Measurements from ENCODE around the gene LEMD2. TPM values are rescaled to one million over a fixed set of nuclear protein-coding genes. Genes with fewer than 3 reads are reported as not detected.
A peak's percentile ranks its signal among the peaks of the same experiment; 100 is the strongest.

Gene LEMD2
- total RNA-seq, 1 experiment from 2014 or later = 62.9 TPM

DNA sequence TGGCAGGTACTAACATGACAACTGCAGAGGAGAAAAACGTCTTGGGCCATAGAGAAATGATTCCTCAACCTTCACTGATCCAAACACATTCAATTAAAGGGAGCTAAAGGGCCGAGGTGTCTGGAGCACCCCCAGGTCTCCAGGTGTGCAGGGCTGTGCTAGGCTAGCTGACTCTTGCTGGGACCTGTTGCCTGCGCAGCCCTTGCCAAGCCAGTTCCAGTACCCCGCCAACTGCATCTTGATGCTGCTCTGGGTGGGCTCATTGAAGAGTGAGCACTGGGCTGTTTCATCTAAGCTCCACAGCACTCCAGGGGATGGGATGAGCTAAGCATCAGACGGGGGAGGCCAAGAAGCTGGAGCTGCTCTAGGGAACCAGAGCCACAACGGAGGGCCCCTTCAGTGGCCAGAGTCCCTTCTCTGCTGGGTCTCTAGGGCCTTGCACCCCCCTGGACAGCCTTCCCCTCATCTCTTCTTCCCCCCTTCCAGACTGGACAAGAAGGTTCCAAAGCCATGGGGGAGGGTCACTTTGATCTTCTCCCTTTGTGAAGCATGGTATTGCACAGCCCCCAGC, 15.9 kb downstream of the LEMD2 start:
- Mint-ChIP-seq H3K4me3 (no peak overlapping the region), H3K4me1 (peaks cover 33% of the 10 kb centered on the region), H3K9me3 (no peaks in the 10 kb centered on the region), H3K27ac (peak overlapping the region; percentile 72; the same call in 1 of the 2 replicates), H3K36me3 (peaks cover 47% of the 10 kb centered on the region), H3K27me3 (ENCODE audit: low read depth) (no peaks in the 10 kb centered on the region)
- ATAC-seq (no peak), DNase-seq (ENCODE audit: low spot score) (no peak)
- TF ChIP-seq ELF4 (CRISPR knock-in tag; IDR thresholded peaks at IDR 0.05; ENCODE audit: low read depth) (no peak), E2F4 (CRISPR knock-in tag; IDR thresholded peaks at IDR 0.05; ENCODE audit: borderline replicate concordance, low read depth) (no peak), ETV6 (CRISPR knock-in tag; IDR thresholded peaks at IDR 0.05) (no peak), ATF1 (CRISPR knock-in tag; IDR thresholded peaks at IDR 0.05) (no peak), ATF3 (CRISPR knock-in tag; conservative IDR thresholded peaks at IDR 0.05) (no peak), ATF6 (CRISPR knock-in tag; IDR thresholded peaks at IDR 0.05) (no peak), FOXJ3 (CRISPR knock-in tag; IDR thresholded peaks at IDR 0.05; ENCODE audit: borderline replicate concordance) (no peak), JAZF1 (CRISPR knock-in tag; IDR thresholded peaks at IDR 0.05) (no peak), GTF2I (CRISPR knock-in tag; conservative IDR thresholded peaks at IDR 0.05) (no peak), CDX4 (CRISPR knock-in tag; IDR thresholded peaks at IDR 0.05; ENCODE audit: borderline replicate concordance) (no peak), AR (CRISPR knock-in tag; IDR thresholded peaks at IDR 0.05) (no peak), NFATC4 (CRISPR knock-in tag; IDR thresholded peaks at IDR 0.05) (no peak), RORB (CRISPR knock-in tag; IDR thresholded peaks at IDR 0.05) (no peak), CREB1 (CRISPR knock-in tag; IDR thresholded peaks at IDR 0.05) (no peak), ZNF121 (CRISPR knock-in tag; IDR thresholded peaks at IDR 0.05) (no peak)
- TF ChIP-seq, protein P1, sequence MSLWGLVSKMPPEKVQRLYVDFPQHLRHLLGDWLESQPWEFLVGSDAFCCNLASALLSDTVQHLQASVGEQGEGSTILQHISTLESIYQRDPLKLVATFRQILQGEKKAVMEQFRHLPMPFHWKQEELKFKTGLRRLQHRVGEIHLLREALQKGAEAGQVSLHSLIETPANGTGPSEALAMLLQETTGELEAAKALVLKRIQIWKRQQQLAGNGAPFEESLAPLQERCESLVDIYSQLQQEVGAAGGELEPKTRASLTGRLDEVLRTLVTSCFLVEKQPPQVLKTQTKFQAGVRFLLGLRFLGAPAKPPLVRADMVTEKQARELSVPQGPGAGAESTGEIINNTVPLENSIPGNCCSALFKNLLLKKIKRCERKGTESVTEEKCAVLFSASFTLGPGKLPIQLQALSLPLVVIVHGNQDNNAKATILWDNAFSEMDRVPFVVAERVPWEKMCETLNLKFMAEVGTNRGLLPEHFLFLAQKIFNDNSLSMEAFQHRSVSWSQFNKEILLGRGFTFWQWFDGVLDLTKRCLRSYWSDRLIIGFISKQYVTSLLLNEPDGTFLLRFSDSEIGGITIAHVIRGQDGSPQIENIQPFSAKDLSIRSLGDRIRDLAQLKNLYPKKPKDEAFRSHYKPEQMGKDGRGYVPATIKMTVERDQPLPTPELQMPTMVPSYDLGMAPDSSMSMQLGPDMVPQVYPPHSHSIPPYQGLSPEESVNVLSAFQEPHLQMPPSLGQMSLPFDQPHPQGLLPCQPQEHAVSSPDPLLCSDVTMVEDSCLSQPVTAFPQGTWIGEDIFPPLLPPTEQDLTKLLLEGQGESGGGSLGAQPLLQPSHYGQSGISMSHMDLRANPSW (CRISPR knock-in tag; conservative IDR thresholded peaks at IDR 0.05; ENCODE audit: low read depth) = no peak
- TF ChIP-seq, protein P2, sequence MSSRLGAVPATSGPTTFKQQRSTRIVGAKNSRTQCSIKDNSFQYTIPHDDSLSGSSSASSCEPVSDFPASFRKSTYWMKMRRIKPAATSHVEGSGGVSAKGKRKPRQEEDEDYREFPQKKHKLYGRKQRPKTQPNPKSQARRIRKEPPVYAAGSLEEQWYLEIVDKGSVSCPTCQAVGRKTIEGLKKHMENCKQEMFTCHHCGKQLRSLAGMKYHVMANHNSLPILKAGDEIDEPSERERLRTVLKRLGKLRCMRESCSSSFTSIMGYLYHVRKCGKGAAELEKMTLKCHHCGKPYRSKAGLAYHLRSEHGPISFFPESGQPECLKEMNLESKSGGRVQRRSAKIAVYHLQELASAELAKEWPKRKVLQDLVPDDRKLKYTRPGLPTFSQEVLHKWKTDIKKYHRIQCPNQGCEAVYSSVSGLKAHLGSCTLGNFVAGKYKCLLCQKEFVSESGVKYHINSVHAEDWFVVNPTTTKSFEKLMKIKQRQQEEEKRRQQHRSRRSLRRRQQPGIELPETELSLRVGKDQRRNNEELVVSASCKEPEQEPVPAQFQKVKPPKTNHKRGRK (CRISPR knock-in tag; IDR thresholded peaks at IDR 0.05; ENCODE audit: borderline replicate concordance) = no peak
- TF ChIP-seq, protein P3, sequence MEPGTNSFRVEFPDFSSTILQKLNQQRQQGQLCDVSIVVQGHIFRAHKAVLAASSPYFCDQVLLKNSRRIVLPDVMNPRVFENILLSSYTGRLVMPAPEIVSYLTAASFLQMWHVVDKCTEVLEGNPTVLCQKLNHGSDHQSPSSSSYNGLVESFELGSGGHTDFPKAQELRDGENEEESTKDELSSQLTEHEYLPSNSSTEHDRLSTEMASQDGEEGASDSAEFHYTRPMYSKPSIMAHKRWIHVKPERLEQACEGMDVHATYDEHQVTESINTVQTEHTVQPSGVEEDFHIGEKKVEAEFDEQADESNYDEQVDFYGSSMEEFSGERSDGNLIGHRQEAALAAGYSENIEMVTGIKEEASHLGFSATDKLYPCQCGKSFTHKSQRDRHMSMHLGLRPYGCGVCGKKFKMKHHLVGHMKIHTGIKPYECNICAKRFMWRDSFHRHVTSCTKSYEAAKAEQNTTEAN (CRISPR knock-in tag; IDR thresholded peaks at IDR 0.05) = no peak
- TF ChIP-seq, protein P4, sequence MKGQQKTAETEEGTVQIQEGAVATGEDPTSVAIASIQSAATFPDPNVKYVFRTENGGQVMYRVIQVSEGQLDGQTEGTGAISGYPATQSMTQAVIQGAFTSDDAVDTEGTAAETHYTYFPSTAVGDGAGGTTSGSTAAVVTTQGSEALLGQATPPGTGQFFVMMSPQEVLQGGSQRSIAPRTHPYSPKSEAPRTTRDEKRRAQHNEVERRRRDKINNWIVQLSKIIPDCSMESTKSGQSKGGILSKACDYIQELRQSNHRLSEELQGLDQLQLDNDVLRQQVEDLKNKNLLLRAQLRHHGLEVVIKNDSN (CRISPR knock-in tag; IDR thresholded peaks at IDR 0.05) = no peak
- CTCF ChIA-PET = interaction anchor here (2.5 to 6.2 kb wide), 9 partner anchors 8 to 382 kb away, joined by 7 to 86 read pairs (median 31); partner anchors contain the start of gene UQCC2
- POLR2A ChIA-PET = no interaction called here

Measured in WTC11 (cell line).